ENCODE measurements around the gene MACROD2. TPM values are rescaled to one million over a fixed set of nuclear protein-coding genes. Genes with fewer than 3 reads are reported as not detected.
"Not testable (repeated sequence)": the region's sequence is repeated elsewhere in the genome, so short reads cannot be mapped to it uniquely, and the experiment has no call there.

Gene MACROD2
- total RNA-seq, 1 donor from 2014 or later: 17.6 TPM

- no peak for DNase-seq
Measured at GRCh38 chr20:15374682-15375081, 1379.4 kb downstream of the MACROD2 start.

- no peak for DNase-seq
Measured at GRCh38 chr20:15375836-15376235, 1380.5 kb downstream of the MACROD2 start.

GRCh38 chr20:15377603-15378002 lies 1382.3 kb downstream of the MACROD2 start:
- not testable (repeated sequence) for DNase-seq

- no peak for DNase-seq
Measured at GRCh38 chr20:15378151-15378550, 1382.8 kb downstream of the MACROD2 start.

- DNase-seq: no peak
Measured at GRCh38 chr20:15379681-15380296, 1384.5 kb downstream of the MACROD2 start.

- DNase-seq: no peak
Measured at GRCh38 chr20:15380770-15381169, 1385.5 kb downstream of the MACROD2 start.

- DNase-seq: no peak
Measured at GRCh38 chr20:15387228-15387627, 1391.9 kb downstream of the MACROD2 start.

- no peak for DNase-seq
Measured at GRCh38 chr20:15395457-15395856, 1400.1 kb downstream of the MACROD2 start.

- DNase-seq: no peak
Measured at GRCh38 chr20:15396026-15396425, 1400.7 kb downstream of the MACROD2 start.

GRCh38 chr20:15396900-15397299 lies 1401.6 kb downstream of the MACROD2 start:
- DNase-seq: no peak

- DNase-seq: no peak
Measured at GRCh38 chr20:15399781-15400180, 1404.5 kb downstream of the MACROD2 start.

- DNase-seq: no peak
Measured at GRCh38 chr20:15406072-15406471, 1410.8 kb downstream of the MACROD2 start.

- no peak for DNase-seq
Measured at GRCh38 chr20:15411781-15412180, 1416.5 kb downstream of the MACROD2 start.

GRCh38 chr20:15415908-15416307 lies 1420.6 kb downstream of the MACROD2 start:
- no peak for DNase-seq

- no peak for DNase-seq
Measured at GRCh38 chr20:15419856-15420255, 1424.5 kb downstream of the MACROD2 start.

- no peak for DNase-seq
Measured at GRCh38 chr20:15422966-15423365, 1427.7 kb downstream of the MACROD2 start.

GRCh38 chr20:15439551-15439950 lies 1444.2 kb downstream of the MACROD2 start:
- no peak for DNase-seq

GRCh38 chr20:15440049-15440820 lies 1444.9 kb downstream of the MACROD2 start:
- no peak for DNase-seq

- DNase-seq: peak; percentile 47
Measured at GRCh38 chr20:15445056-15445840, 1449.9 kb downstream of the MACROD2 start.

- no peak for DNase-seq
Measured at GRCh38 chr20:15446373-15446772, 1451.1 kb downstream of the MACROD2 start.

- no peak for DNase-seq
Measured at GRCh38 chr20:15447549-15447948, 1452.2 kb downstream of the MACROD2 start.

GRCh38 chr20:15449061-15449460 lies 1453.7 kb downstream of the MACROD2 start:
- no peak for DNase-seq

- DNase-seq: no peak
Measured at GRCh38 chr20:15451241-15451640, 1455.9 kb downstream of the MACROD2 start.
